ENCODE data around the gene ABCG1. TPM values are rescaled to one million over a fixed set of nuclear protein-coding genes. Genes with fewer than 3 reads are reported as not detected.

Gene ABCG1
- total and polyA plus RNA-seq, 4 donors = 1.6 to 9.7 (median 5.3) TPM

DNA sequence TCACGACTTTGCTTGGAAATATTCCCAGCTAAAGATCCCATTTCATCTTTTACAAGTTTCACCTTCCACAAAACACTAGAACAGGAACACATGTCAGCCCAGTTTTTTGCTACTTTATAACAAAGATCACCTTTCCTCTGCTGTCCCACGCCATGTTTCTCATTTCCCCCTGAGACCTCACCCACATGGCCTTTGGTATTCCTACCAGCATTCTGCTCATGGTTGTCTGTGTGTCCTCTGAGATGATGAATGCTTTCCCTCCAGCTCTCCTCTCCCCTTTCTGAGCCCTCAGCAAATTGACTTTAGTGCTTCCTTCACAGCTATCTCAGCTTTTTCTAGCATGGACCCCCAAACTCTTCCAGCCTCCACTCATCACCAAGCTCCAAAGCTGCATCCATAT is 32.3 kb upstream of the ABCG1 start:
- DNase-seq (ENCODE audit: low spot score) = no peak
- TF ChIP-seq RXRA (IDR thresholded peaks at IDR 0.05) (no peak), HNF4A (conservative IDR thresholded peaks at IDR 0.05) (no peak), ZBTB33 (IDR thresholded peaks at IDR 0.05) (no peak), NR2F2 (IDR thresholded peaks at IDR 0.05) (no peak), FOXA1 (IDR thresholded peaks at IDR 0.05) (no peak), FOXA2 (IDR thresholded peaks at IDR 0.05) (no peak), SP1 (IDR thresholded peaks at IDR 0.05) (no peak), YY1 (IDR thresholded peaks at IDR 0.05) (no peak), TAF1 (conservative IDR thresholded peaks at IDR 0.05) (no peak), GABPA (IDR thresholded peaks at IDR 0.05 in 1 of 2, conservative IDR thresholded peaks at IDR 0.05 in 1 of 2) (no peak), RAD21 (IDR thresholded peaks at IDR 0.05) (no peak), HNF4G (IDR thresholded peaks at IDR 0.05) (no peak), JUND (IDR thresholded peaks at IDR 0.05) (no peak), EGR1 (IDR thresholded peaks at IDR 0.05; ENCODE audit: low read depth in 2 of 2) (no peak)
- TF ChIP-seq, protein P1, sequence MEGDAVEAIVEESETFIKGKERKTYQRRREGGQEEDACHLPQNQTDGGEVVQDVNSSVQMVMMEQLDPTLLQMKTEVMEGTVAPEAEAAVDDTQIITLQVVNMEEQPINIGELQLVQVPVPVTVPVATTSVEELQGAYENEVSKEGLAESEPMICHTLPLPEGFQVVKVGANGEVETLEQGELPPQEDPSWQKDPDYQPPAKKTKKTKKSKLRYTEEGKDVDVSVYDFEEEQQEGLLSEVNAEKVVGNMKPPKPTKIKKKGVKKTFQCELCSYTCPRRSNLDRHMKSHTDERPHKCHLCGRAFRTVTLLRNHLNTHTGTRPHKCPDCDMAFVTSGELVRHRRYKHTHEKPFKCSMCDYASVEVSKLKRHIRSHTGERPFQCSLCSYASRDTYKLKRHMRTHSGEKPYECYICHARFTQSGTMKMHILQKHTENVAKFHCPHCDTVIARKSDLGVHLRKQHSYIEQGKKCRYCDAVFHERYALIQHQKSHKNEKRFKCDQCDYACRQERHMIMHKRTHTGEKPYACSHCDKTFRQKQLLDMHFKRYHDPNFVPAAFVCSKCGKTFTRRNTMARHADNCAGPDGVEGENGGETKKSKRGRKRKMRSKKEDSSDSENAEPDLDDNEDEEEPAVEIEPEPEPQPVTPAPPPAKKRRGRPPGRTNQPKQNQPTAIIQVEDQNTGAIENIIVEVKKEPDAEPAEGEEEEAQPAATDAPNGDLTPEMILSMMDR (IDR thresholded peaks at IDR 0.05; ENCODE audit: low read depth, low read length, missing input control) = no peak
- TF ChIP-seq, protein P2, sequence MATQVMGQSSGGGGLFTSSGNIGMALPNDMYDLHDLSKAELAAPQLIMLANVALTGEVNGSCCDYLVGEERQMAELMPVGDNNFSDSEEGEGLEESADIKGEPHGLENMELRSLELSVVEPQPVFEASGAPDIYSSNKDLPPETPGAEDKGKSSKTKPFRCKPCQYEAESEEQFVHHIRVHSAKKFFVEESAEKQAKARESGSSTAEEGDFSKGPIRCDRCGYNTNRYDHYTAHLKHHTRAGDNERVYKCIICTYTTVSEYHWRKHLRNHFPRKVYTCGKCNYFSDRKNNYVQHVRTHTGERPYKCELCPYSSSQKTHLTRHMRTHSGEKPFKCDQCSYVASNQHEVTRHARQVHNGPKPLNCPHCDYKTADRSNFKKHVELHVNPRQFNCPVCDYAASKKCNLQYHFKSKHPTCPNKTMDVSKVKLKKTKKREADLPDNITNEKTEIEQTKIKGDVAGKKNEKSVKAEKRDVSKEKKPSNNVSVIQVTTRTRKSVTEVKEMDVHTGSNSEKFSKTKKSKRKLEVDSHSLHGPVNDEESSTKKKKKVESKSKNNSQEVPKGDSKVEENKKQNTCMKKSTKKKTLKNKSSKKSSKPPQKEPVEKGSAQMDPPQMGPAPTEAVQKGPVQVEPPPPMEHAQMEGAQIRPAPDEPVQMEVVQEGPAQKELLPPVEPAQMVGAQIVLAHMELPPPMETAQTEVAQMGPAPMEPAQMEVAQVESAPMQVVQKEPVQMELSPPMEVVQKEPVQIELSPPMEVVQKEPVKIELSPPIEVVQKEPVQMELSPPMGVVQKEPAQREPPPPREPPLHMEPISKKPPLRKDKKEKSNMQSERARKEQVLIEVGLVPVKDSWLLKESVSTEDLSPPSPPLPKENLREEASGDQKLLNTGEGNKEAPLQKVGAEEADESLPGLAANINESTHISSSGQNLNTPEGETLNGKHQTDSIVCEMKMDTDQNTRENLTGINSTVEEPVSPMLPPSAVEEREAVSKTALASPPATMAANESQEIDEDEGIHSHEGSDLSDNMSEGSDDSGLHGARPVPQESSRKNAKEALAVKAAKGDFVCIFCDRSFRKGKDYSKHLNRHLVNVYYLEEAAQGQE (IDR thresholded peaks at IDR 0.05) = no peak
- TF ChIP-seq, protein P3, sequence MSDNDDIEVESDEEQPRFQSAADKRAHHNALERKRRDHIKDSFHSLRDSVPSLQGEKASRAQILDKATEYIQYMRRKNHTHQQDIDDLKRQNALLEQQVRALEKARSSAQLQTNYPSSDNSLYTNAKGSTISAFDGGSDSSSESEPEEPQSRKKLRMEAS (IDR thresholded peaks at IDR 0.05) = no peak
- TF ChIP-seq, protein P4, sequence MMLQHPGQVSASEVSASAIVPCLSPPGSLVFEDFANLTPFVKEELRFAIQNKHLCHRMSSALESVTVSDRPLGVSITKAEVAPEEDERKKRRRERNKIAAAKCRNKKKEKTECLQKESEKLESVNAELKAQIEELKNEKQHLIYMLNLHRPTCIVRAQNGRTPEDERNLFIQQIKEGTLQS (IDR thresholded peaks at IDR 0.05) = no peak
- Histone ChIP-seq H3K4me1 (ENCODE audit: control insufficient read depth in 4 of 4, insufficient read depth in 4 of 4, low read length in 3 of 4) (no peaks in the 10 kb centered on the region), H3K27me3 (ENCODE audit: control insufficient read depth in 4 of 4, insufficient read depth in 4 of 4, low read length in 3 of 4) (no peaks in the 10 kb centered on the region), H3K9ac (ENCODE audit: low read depth in 1 of 2, low read length in 2 of 2) (no peak overlapping the region), H3K9me3 (ENCODE audit: control insufficient read depth in 4 of 4, low read length in 3 of 4) (no peaks in the 10 kb centered on the region), H3K27ac (ENCODE audit: low read depth in 1 of 2, low read length in 2 of 2) (no peak overlapping the region), H3K4me3 (ENCODE audit: low read depth in 1 of 3, low read length in 3 of 3) (no peak overlapping the region), H3K36me3 (ENCODE audit: control insufficient read depth in 4 of 4, insufficient read depth in 3 of 4, low read depth in 1 of 4, low read length in 3 of 4) (no peaks in the 10 kb centered on the region)
- WGBS = 88% methylated on average over 2 of the region's 2 CpGs

Data from liver (tissue), 9 donors.